Glutamatergic neuron (in vitro differentiated cells): ENCODE results near the gene LTC4S. TPM values are rescaled to one million over a fixed set of nuclear protein-coding genes. Genes with fewer than 3 reads are reported as not detected.
A peak's percentile ranks its signal among the peaks of the same experiment; 100 is the strongest.

Source experiments
- DNase-seq: peaks from one replicate; pipeline ENCODE4 v3.0.0; 2022
- H3K27ac Mint-ChIP-seq: one replicate; pipeline ENCODE4 v1.8.0; 2020; ENCODE audit warnings: mild to moderate bottlenecking, mixed read lengths, inconsistent platforms; ENCODE audit not compliant: unreplicated experiment
- H3K27me3 Mint-ChIP-seq: one replicate; pipeline ENCODE4 v1.8.0; 2020; ENCODE audit warnings: mild to moderate bottlenecking, moderate library complexity, mixed read lengths, inconsistent platforms; ENCODE audit not compliant: unreplicated experiment
- H3K36me3 Mint-ChIP-seq: one replicate; pipeline ENCODE4 v1.8.0; 2020; ENCODE audit warnings: mild to moderate bottlenecking, mixed read lengths, inconsistent platforms; ENCODE audit not compliant: unreplicated experiment
- H3K4me1 Mint-ChIP-seq: one replicate; pipeline ENCODE4 v1.8.0; 2020; ENCODE audit warnings: mild to moderate bottlenecking, low read depth, mixed read lengths, inconsistent platforms; ENCODE audit not compliant: unreplicated experiment
- H3K4me3 Mint-ChIP-seq: one replicate; pipeline ENCODE4 v1.8.0; 2020; ENCODE audit warnings: mild to moderate bottlenecking, mixed read lengths, inconsistent platforms; ENCODE audit not compliant: unreplicated experiment
- H3K9me3 Mint-ChIP-seq: one replicate; pipeline ENCODE4 v1.8.0; 2020; ENCODE audit warnings: mild to moderate bottlenecking, moderate library complexity, mixed read lengths, inconsistent platforms; ENCODE audit not compliant: unreplicated experiment
- total RNA-seq: library from RNA; stranded (reverse); fragmentation: NEBNext Ultra II Directional; extraction: Animal tissue kit (Norgen Biotek cat#: 25700); gene quantifications from one replicate; pipeline ENCODE4 v1.2.1, GENCODE V29; 2021; ENCODE audit not compliant: unreplicated experiment
- TF ChIP-seq, protein P1 (sequence below): fragments of 200-600 bp; sonication (generic); IDR thresholded peaks from one replicate; pipeline ENCODE4 v1.5.0; 2021; ENCODE audit not compliant: partially characterized antibody, unreplicated experiment

Gene LTC4S
- total RNA-seq, 1 donor from 2014 or later, result 0.91 TPM

DNA sequence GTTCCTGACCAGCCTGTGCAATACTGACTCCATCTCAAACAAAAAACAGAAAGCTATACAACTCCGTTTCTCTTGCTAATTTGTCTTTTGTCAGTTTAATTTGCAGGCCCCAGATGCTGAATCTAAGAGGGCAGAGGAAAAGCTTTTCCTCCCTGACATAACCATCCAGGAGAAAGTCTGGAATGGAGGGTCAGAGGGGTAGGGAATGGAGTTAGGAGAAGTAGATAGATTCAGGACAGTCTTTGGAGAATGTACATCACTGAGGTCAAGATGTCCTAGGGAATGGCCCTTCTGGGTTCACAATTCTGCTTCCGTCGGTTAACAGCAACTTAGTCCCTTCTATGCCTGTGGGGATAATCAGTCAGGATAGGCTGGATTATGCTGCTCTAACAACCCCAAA, 20.3 kb downstream of the LTC4S start:
- Mint-ChIP-seq H3K36me3 (peaks cover 4% of the 10 kb centered on the region), H3K27me3 (peaks cover 7% of the 10 kb centered on the region), H3K27ac (no peak overlapping the region), H3K9me3 (peaks cover 4% of the 10 kb centered on the region), H3K4me1 (peaks cover 3% of the 10 kb centered on the region), H3K4me3 (no peak overlapping the region)
- TF ChIP-seq, protein P1, sequence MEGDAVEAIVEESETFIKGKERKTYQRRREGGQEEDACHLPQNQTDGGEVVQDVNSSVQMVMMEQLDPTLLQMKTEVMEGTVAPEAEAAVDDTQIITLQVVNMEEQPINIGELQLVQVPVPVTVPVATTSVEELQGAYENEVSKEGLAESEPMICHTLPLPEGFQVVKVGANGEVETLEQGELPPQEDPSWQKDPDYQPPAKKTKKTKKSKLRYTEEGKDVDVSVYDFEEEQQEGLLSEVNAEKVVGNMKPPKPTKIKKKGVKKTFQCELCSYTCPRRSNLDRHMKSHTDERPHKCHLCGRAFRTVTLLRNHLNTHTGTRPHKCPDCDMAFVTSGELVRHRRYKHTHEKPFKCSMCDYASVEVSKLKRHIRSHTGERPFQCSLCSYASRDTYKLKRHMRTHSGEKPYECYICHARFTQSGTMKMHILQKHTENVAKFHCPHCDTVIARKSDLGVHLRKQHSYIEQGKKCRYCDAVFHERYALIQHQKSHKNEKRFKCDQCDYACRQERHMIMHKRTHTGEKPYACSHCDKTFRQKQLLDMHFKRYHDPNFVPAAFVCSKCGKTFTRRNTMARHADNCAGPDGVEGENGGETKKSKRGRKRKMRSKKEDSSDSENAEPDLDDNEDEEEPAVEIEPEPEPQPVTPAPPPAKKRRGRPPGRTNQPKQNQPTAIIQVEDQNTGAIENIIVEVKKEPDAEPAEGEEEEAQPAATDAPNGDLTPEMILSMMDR, result no peak
- DNase-seq, result no peak

DNA sequence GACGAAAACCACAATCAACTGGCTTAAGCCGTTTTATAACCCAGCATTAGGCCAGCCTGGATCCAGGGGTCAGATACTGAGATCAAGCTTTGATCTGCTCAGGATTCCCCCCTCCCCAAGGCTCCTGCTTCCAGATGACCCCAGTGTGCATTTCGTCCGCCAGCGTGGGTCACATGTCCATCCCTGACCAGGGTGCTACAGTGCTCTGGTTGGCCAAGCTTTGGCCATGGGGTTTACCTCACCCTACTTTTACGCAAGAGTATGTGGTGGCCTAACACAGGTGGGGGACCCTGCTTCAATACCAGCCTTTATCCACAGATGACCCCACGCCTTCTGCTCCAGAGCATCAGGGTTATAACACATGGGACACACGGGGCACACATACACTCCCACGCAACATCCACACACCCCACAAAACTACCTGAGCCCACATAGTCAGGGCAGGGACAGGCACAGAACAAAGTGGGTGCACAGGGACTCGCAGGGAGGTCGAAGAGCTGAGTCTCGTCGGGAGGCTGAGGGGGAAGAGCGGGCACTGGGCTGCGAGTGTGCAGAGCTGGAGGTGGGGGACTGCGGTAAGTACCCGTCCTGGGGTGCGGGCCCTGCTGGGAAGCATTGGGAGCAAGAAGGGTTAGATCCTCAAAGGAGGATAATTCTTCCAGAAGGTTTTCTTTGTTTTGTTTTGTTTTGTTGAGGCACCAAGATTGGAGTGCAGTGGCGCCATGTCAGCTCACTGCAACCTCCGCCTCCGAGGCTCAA, 21.9 kb downstream of the LTC4S start:
- no peak for DNase-seq
- H3K9me3 Mint-ChIP-seq, result peaks cover 6% of the 10 kb centered on the region
- H3K4me3 Mint-ChIP-seq, result peak overlapping the region; percentile 75
- H3K27ac Mint-ChIP-seq, result no peak overlapping the region
- H3K4me1 Mint-ChIP-seq, result peaks cover 6% of the 10 kb centered on the region
- peaks cover 4% of the 10 kb centered on the region for H3K36me3 Mint-ChIP-seq
- TF ChIP-seq, protein P1, result no peak
- H3K27me3 Mint-ChIP-seq, result peaks cover 7% of the 10 kb centered on the region

DNA sequence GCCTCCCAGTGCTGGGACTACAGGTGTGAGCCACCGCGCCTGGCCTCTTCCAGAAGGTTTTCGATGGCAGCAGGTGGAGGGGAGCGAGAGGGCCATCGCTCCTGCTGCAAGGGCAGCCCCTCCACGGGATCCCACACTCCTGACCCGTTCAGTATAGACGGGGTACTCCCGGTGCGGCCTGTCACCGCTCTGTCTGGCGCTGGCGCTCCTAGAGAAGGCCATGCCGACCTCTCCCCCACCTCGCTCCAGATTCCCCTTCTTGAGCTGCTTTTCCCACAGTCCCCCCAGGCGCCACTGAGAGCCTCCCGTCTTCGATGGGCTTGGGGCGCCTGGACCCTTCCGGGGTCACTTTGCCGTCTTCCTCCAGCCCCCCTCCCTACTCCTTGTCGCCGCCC, 22.6 kb downstream of the LTC4S start:
- H3K9me3 Mint-ChIP-seq, result peaks cover 6% of the 10 kb centered on the region
- peaks cover 6% of the 10 kb centered on the region for H3K4me1 Mint-ChIP-seq
- TF ChIP-seq, protein P1, result no peak
- H3K4me3 Mint-ChIP-seq, result no peak overlapping the region
- no peak for DNase-seq
- peaks cover 7% of the 10 kb centered on the region for H3K27me3 Mint-ChIP-seq
- peaks cover 4% of the 10 kb centered on the region for H3K36me3 Mint-ChIP-seq
- H3K27ac Mint-ChIP-seq, result no peak overlapping the region

DNA sequence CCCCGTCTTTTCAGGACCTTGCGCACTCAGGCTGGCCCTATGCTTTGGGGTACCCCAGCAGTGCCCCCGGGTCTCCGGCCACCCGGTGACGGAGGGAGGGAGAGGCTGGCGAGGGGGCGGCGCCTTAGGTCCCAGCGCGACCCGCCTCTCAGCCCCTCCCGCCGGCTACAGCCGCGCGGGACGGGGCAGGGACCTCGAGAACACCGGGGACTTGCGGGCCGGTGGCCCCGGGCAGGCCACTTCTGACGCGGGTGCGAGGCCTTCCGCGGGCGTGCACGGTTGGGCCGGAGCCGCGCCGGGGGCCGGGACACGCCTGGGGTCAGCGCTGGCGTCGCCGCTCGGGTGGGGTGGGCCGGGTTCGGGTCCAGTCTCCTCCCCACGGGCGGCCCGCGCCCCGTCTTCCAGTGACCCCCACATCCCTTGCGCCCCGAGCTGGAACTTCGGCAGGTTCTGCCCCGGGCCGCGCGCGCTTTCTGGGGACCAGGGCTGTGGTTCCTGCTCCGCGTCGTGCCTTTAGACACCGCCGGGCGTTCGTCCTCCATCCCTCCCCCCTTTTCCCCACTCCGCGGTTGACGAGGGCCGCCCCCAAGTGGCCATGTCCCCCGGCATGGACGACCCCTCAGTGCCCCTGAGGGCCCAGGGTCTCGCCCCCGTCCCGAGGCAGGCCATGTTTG, 23.1 kb downstream of the LTC4S start:
- H3K27ac Mint-ChIP-seq, result no peak overlapping the region
- peaks cover 4% of the 10 kb centered on the region for H3K36me3 Mint-ChIP-seq
- peaks cover 11% of the 10 kb centered on the region for H3K27me3 Mint-ChIP-seq
- peaks cover 8% of the 10 kb centered on the region for H3K4me1 Mint-ChIP-seq
- peaks cover 8% of the 10 kb centered on the region for H3K9me3 Mint-ChIP-seq
- H3K4me3 Mint-ChIP-seq, result no peak overlapping the region
- no peak for DNase-seq
- TF ChIP-seq, protein P1, result no peak

DNA sequence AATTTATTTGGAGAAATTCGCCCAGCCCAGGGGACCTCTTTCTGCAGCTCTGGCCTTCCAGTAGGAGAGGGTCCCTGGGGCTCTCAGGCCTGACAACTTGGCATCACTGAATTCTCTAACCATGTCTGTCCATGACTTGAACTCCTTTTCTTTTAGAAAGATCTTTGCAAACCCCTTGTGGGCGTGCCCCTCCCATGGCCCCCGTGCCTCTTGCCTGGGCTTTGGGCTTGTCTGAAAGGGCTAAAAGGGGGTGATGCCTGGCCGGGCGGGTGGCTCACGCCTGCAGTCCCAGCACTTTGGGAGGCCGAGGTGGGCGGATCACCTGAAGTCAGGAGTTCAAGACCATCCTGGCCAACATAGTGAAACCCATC, 23.7 kb downstream of the LTC4S start:
- peaks cover 13% of the 10 kb centered on the region for H3K4me1 Mint-ChIP-seq
- no peak overlapping the region for H3K27ac Mint-ChIP-seq
- H3K27me3 Mint-ChIP-seq, result peaks cover 11% of the 10 kb centered on the region
- H3K36me3 Mint-ChIP-seq, result peaks cover 4% of the 10 kb centered on the region
- no peak for DNase-seq
- TF ChIP-seq, protein P1, result no peak
- peak overlapping the region; percentile 57 for H3K4me3 Mint-ChIP-seq
- H3K9me3 Mint-ChIP-seq, result peaks cover 12% of the 10 kb centered on the region
